GM12878 (cell line): ENCODE results near the gene PBRM1. TPM values are rescaled to one million over a fixed set of nuclear protein-coding genes. Genes with fewer than 3 reads are reported as not detected.

ENCODE experiments used
- CBX3 ChIP-seq: fragments of 200-600 bp; sonication (generic); IDR thresholded peaks from 2 replicates; pipeline ENCODE4 v1.6.1; 2016; ENCODE audit warnings: low read depth, borderline replicate concordance
- CREM ChIP-seq: IDR thresholded peaks from 2 replicates; pipeline ENCODE4 v1.6.1; 2014; ENCODE audit warnings: antibody characterized with exemption, low read depth
- EED ChIP-seq: sonication (generic); IDR thresholded peaks from 2 replicates; pipeline ENCODE4 v1.6.1; 2016; ENCODE audit warnings: antibody characterized with exemption, low read depth
- GABPA ChIP-seq: IDR thresholded peaks from 2 replicates; pipeline ENCODE4 v1.6.1; 2014; ENCODE audit warnings: antibody characterized with exemption, low read depth, mild to moderate bottlenecking, inconsistent platforms
- POU2F2 ChIP-seq: IDR thresholded peaks from 3 replicates; pipeline ENCODE4 v1.6.1; 2011; ENCODE audit warnings: low read depth, mild to moderate bottlenecking, low read length, borderline replicate concordance
- SIN3A ChIP-seq: IDR thresholded peaks from 2 replicates; pipeline ENCODE4 v1.6.1; 2012; ENCODE audit warnings: low read depth, low read length, improper control_type of control experiment
- TARDBP ChIP-seq: IDR thresholded peaks from 2 replicates; pipeline ENCODE4 v1.6.1; 2016; ENCODE audit warnings: borderline replicate concordance
- TBL1XR1 ChIP-seq: IDR thresholded peaks from 2 replicates; pipeline ENCODE4 v1.6.1; 2012; ENCODE audit warnings: low read depth, low read length, improper control_type of control experiment
- TCF7 ChIP-seq: IDR thresholded peaks from 2 replicates; pipeline ENCODE4 v1.6.1; 2014; ENCODE audit warnings: antibody characterized with exemption, borderline replicate concordance
- ZBED1 ChIP-seq: IDR thresholded peaks from 2 replicates; pipeline ENCODE4 v1.6.1; 2016; ENCODE audit warnings: borderline replicate concordance
- ZNF217 ChIP-seq: fragments of 450-650 bp; IDR thresholded peaks from 2 replicates; pipeline ENCODE4 v1.6.1; 2017; ENCODE audit warnings: antibody characterized with exemption, mild to moderate bottlenecking
- ZNF24 ChIP-seq: fragments of 450-650 bp; IDR thresholded peaks from 2 replicates; pipeline ENCODE4 v1.6.1; 2017; ENCODE audit warnings: antibody characterized with exemption, mild to moderate bottlenecking
- ZSCAN29 ChIP-seq: fragments of 450-650 bp; IDR thresholded peaks from 2 replicates; pipeline ENCODE4 v1.6.1; 2017; ENCODE audit warnings: mild to moderate bottlenecking, moderate library complexity
- polyA plus RNA-seq, 11 experiments: library from polyadenylated mRNA; depleted of rRNA in 4 of 11; unstranded in 6 of 11; stranded (reverse) in 5 of 11; fragments of >200 nt; fragmentation: Nextera tagmentation in 4 of 11; fragmentation: Illumina TruSeq in 1 of 11; extraction: Ambion mirVana in 4 of 11; extraction: Trizol in 1 of 11; gene quantifications; 1 replicate in 1 of 11; 2 replicates in 10 of 11; pipeline versions ENCODE4 v1.2.1 to v1.2.3, GENCODE V29; 2011 to 2016; ENCODE audit warnings: inconsistent platforms in 2 of 11, missing spikeins in 2 of 11, low read depth in 1 of 11
- total RNA-seq, 4 experiments: library from RNA; depleted of rRNA in 3 of 4; stranded (reverse); fragments of >200 nt in 3 of 4; fragmentation: Illumina TruSeq in 1 of 4; extraction: Trizol in 1 of 4; gene quantifications; 2 replicates each; pipeline versions ENCODE4 v1.2.1 to v1.2.3, GENCODE V29; 2013 to 2021
- TF ChIP-seq, protein P1 (sequence below): fragments of 450-650 bp; formaldehyde crosslinking; IDR thresholded peaks from 2 replicates; pipeline ENCODE4 v1.5.0; 2022; ENCODE audit warnings: mild to moderate bottlenecking, missing genetic modification characterization
- TF ChIP-seq, protein P2 (sequence below), 3 experiments: IDR thresholded peaks in 2 of 3; conservative IDR thresholded peaks in 1 of 3; 2 replicates each; pipeline ENCODE4 v1.5.1; 2011; ENCODE audit warnings: low read depth in 3 of 3, low read length in 3 of 3, mild to moderate bottlenecking in 3 of 3, control low read depth in 2 of 3, moderate library complexity in 2 of 3, inconsistent platforms in 1 of 3, mixed read lengths in 1 of 3; ENCODE audit not compliant: control insufficient read depth in 2 of 3, insufficient read depth in 1 of 3; ENCODE audit errors: extremely low read depth in 1 of 3
- TF ChIP-seq, protein P3 (sequence below): fragments of 450-650 bp; IDR thresholded peaks from 2 replicates; pipeline ENCODE4 v1.6.1; 2017; ENCODE audit warnings: mild to moderate bottlenecking

PBRM1 gene
- total and polyA plus RNA-seq, 10 of the 15 experiments (the other 5 are each of a cell fraction or from before 2014, with no cell fraction given): 8.9 to 88.9 (median 39.3) TPM

GRCh38 chr3:52536369-52537164, 149.1 kb downstream of the PBRM1 start, which contains the start of gene UQCC5 (continued):
- TF ChIP-seq, protein P1, sequence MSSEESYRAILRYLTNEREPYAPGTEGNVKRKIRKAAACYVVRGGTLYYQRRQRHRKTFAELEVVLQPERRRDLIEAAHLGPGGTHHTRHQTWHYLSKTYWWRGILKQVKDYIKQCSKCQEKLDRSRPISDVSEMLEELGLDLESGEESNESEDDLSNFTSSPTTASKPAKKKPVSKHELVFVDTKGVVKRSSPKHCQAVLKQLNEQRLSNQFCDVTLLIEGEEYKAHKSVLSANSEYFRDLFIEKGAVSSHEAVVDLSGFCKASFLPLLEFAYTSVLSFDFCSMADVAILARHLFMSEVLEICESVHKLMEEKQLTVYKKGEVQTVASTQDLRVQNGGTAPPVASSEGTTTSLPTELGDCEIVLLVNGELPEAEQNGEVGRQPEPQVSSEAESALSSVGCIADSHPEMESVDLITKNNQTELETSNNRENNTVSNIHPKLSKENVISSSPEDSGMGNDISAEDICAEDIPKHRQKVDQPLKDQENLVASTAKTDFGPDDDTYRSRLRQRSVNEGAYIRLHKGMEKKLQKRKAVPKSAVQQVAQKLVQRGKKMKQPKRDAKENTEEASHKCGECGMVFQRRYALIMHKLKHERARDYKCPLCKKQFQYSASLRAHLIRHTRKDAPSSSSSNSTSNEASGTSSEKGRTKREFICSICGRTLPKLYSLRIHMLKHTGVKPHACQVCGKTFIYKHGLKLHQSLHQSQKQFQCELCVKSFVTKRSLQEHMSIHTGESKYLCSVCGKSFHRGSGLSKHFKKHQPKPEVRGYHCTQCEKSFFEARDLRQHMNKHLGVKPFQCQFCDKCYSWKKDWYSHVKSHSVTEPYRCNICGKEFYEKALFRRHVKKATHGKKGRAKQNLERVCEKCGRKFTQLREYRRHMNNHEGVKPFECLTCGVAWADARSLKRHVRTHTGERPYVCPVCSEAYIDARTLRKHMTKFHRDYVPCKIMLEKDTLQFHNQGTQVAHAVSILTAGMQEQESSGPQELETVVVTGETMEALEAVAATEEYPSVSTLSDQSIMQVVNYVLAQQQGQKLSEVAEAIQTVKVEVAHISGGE (CRISPR knock-in tag): no peak
- TF ChIP-seq EED (no peak), POU2F2 (peak; percentile 91), ZSCAN29 (no peak), TARDBP (no peak), SIN3A (peak; percentile 52), TBL1XR1 (peak; percentile 53; the same call in 1 of the 2 replicates), CBX3 (no peak), ZNF217 (no peak), CREM (peak; percentile 55; the same call in 1 of the 2 replicates), ZNF24 (no peak), GABPA (no peak), TCF7 (no peak), ZBED1 (no peak)
- TF ChIP-seq, protein P2, sequence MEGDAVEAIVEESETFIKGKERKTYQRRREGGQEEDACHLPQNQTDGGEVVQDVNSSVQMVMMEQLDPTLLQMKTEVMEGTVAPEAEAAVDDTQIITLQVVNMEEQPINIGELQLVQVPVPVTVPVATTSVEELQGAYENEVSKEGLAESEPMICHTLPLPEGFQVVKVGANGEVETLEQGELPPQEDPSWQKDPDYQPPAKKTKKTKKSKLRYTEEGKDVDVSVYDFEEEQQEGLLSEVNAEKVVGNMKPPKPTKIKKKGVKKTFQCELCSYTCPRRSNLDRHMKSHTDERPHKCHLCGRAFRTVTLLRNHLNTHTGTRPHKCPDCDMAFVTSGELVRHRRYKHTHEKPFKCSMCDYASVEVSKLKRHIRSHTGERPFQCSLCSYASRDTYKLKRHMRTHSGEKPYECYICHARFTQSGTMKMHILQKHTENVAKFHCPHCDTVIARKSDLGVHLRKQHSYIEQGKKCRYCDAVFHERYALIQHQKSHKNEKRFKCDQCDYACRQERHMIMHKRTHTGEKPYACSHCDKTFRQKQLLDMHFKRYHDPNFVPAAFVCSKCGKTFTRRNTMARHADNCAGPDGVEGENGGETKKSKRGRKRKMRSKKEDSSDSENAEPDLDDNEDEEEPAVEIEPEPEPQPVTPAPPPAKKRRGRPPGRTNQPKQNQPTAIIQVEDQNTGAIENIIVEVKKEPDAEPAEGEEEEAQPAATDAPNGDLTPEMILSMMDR (IDR thresholded peaks at IDR 0.05 in 2 of 3, conservative IDR thresholded peaks at IDR 0.05 in 1 of 3; ENCODE audit: control insufficient read depth in 2 of 3, extremely low read depth in 1 of 3, insufficient read depth in 1 of 3, low read depth in 3 of 3, low read length in 3 of 3): peak in 1 of 3 experiments; percentile 22; a peak in 1 of 6 replicates
- TF ChIP-seq, protein P3, sequence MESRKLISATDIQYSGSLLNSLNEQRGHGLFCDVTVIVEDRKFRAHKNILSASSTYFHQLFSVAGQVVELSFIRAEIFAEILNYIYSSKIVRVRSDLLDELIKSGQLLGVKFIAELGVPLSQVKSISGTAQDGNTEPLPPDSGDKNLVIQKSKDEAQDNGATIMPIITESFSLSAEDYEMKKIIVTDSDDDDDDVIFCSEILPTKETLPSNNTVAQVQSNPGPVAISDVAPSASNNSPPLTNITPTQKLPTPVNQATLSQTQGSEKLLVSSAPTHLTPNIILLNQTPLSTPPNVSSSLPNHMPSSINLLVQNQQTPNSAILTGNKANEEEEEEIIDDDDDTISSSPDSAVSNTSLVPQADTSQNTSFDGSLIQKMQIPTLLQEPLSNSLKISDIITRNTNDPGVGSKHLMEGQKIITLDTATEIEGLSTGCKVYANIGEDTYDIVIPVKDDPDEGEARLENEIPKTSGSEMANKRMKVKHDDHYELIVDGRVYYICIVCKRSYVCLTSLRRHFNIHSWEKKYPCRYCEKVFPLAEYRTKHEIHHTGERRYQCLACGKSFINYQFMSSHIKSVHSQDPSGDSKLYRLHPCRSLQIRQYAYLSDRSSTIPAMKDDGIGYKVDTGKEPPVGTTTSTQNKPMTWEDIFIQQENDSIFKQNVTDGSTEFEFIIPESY: no peak
